ENCODE results near the gene DIAPH3.

DNA sequence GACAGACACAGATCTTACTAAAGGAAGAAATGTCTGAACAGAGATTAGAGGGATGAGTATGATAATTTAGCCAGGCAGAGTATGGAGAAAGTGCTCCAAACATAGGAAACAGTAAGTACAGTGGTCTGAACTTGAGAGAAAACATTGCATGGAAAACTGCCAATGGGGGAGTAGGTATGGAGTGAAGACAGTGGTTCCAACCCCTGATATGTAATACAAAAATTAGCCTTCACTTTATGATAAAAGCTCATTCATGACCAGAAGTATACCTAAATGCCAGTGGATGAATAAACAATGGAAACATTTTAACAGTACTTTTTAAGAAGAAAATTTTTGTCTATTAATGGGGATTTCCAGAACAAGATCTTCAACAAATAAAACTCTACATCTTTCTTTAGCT lies 334.0 kb downstream of the DIAPH3 start:
- TF ChIP-seq POLR2A (IDR thresholded peaks at IDR 0.05), result no peak
- TF ChIP-seq, protein P1, sequence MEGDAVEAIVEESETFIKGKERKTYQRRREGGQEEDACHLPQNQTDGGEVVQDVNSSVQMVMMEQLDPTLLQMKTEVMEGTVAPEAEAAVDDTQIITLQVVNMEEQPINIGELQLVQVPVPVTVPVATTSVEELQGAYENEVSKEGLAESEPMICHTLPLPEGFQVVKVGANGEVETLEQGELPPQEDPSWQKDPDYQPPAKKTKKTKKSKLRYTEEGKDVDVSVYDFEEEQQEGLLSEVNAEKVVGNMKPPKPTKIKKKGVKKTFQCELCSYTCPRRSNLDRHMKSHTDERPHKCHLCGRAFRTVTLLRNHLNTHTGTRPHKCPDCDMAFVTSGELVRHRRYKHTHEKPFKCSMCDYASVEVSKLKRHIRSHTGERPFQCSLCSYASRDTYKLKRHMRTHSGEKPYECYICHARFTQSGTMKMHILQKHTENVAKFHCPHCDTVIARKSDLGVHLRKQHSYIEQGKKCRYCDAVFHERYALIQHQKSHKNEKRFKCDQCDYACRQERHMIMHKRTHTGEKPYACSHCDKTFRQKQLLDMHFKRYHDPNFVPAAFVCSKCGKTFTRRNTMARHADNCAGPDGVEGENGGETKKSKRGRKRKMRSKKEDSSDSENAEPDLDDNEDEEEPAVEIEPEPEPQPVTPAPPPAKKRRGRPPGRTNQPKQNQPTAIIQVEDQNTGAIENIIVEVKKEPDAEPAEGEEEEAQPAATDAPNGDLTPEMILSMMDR (IDR thresholded peaks at IDR 0.05), result no peak

Data from lower leg skin (tissue), 3 donors.